GM12873 (cell line): ENCODE results near the gene CYB5R4.

ENCODE experiments used
- CTCF ChIP-seq: IDR thresholded peaks from 2 replicates; pipeline ENCODE4 v1.5.1; 2012; ENCODE audit warnings: low read depth, mild to moderate bottlenecking, moderate library complexity, low read length, control low read depth; ENCODE audit not compliant: insufficient read depth; ENCODE audit errors: missing control alignments

Gene CYB5R4

GRCh38 chr6:83917001-83917400 lies 57.5 kb downstream of the CYB5R4 start:
- TF ChIP-seq CTCF: no peak

DNA sequence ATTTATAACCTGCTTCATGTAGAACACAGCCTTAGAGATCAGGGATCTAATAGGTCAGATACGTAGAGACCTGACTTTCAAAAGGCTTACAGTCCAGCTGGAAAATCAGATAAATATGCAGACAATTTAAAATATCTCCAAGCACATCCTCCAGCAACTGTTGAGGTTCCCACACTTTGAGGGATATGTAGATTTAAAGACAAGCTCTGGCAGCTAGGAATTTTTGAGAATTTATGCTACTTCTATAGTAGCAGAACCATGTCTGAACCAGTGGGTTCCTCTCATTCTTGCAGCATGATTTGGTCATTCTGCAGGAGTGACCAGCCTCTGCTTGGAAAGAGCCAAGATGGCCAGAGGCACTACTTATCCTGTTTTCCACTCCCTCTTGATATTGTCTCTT lies 60.5 kb downstream of the CYB5R4 start:
- no peak for TF ChIP-seq CTCF

- TF ChIP-seq CTCF: no peak
These were observed 61.8 kb downstream of the CYB5R4 start for GRCh38 chr6:83921315-83921714.

DNA sequence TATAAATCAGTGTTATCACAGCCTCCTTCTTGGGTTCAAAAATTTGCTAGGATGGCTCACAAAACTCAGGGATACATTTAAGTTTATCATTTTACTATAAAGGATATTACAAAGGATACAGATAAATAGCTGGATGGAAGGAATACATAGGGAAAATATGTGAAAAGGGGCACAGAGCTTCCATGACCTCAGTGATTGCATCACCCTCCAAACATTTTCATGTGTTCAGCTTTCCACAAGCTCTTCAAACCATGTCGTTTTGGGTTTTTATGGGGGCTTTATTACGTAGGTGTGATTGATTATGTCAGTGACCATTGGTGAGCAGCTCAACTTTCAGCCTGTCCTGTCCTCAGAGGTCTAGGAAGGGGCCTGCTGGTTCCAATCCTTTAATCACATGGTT lies 68.0 kb downstream of the CYB5R4 start:
- no peak for TF ChIP-seq CTCF

- TF ChIP-seq CTCF: no peak
These were observed 68.8 kb downstream of the CYB5R4 start for GRCh38 chr6:83928286-83928685.

- no peak for TF ChIP-seq CTCF
These were observed 89.4 kb downstream of the CYB5R4 start for GRCh38 chr6:83948851-83949250.

DNA sequence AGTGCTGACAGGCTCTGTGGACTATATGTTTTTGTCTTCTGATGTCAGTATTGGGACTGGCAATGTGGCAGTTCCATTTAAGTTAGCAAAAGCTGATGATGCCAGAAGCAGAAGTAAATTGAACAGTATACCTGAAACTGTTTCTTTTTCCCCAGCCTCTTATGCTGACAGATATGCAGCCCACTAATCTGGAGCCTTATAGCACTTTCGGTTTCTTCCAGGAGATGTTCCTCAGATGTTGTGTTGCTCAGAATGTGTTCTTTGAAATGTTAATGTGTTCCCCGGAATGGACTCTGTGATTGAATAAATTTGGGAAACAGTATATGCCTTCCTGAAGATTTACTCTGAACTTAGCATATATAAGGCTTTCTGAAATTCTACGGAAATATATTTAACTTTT lies 93.3 kb downstream of the CYB5R4 start:
- no peak for TF ChIP-seq CTCF
